ENCODE data around the gene KIF1B.
A peak's percentile ranks its signal among the peaks of the same experiment; 100 is the strongest.
"Not testable (repeated sequence)": the region's sequence is repeated elsewhere in the genome, so short reads cannot be mapped to it uniquely, and the experiment has no call there.

Gene KIF1B

GRCh38 chr1:10228528-10228927, 18.2 kb downstream of the KIF1B start:
- DNase-seq (ENCODE audit: low read depth): no peak
- H3K4me3 ChIP-seq (ENCODE audit: low read depth, low read length): no peak overlapping the region

DNA sequence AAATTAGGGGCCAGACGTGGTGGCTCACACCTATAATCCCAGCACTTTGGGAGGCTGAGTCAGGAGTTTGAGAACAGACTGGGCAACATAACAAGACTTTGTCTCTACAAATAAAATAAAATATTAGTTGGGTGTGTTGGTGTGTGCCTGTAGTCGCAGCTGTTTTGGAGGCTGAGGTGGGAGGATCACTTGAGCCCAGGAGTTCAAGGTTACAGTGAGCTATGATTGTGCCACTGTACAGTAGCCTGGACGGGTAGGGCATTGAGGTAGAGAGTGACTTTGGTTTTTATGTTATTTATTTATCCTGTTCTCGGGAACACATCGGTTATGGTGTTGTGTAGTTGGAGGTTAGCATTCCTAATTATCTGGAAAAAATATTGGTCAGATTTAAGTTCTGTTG, 19.5 kb downstream of the KIF1B start:
- DNase-seq (ENCODE audit: low read depth): no peak

DNA sequence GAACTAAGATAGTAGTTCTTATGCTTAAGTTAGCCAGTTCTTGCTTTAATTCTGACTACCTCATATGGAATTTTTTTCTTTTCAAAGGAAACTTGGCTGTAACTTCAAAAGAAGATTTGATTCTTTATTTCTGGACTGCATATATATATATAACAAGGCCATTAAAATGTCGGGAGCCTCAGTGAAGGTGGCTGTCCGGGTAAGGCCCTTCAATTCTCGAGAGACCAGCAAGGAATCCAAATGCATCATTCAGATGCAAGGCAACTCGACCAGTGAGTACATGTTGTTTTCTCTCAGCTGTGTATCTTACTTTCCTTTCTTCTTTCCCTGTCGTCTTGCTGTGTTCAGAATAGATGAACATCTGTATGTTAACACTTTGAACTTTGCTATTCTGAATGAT, 21.8 kb downstream of the KIF1B start:
- DNase-seq (ENCODE audit: low read depth): no peak
- H3K4me3 ChIP-seq (ENCODE audit: low read depth, low read length): no peak overlapping the region

More for the DNA sequence above, 19.5 kb downstream of the KIF1B start:
- H3K4me3 ChIP-seq (ENCODE audit: low read depth, low read length): no peak overlapping the region

- no peak for DNase-seq (ENCODE audit: low read depth)
- no peak overlapping the region for H3K4me3 ChIP-seq (ENCODE audit: low read depth, low read length)
Measured at GRCh38 chr1:10236405-10237156, 26.2 kb downstream of the KIF1B start.

GRCh38 chr1:10237157-10237539, 26.8 kb downstream of the KIF1B start:
- H3K4me3 ChIP-seq (ENCODE audit: low read depth, low read length): no peak overlapping the region
- no peak for DNase-seq (ENCODE audit: low read depth)

DNA sequence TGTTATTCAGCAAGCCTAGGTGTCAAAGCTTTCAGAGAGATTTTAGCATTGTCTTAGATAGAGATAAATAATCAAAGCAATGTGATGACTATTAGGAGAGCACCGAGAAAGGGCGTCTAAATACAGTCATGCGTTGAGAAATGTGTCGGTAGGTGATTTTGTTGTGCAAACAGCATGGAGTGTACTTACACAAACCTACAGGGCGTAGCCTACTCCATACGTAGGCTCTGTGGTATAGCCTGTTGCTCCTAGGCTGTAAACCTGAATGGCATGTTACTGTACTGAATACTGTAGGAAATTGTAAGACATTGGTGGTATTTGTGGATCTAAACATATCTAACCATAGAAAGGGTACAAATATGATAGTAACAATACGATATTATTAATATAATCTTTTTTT, 31.8 kb downstream of the KIF1B start:
- H3K4me3 ChIP-seq (ENCODE audit: low read depth, low read length): no peak overlapping the region

DNA sequence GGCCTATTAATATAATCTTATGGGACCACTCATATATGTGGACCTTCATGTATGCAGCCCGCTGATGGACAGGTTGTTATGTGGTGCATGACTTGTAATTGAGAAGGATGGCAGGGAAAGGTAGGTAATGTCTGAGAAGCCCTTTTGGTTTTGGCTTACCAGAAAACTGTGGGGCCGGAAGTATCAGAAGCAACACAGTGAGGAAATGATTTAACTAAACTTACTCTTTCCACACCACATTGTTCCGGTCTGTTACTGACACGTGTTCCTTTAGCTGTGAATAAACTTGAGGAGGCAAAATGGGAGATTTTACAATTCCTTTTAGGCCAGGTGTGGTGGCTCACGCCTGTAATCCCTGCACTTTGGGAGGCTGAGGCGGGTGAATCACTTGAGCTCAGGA, 32.4 kb downstream of the KIF1B start:
- H3K4me3 ChIP-seq (ENCODE audit: low read depth, low read length): no peak overlapping the region
- DNase-seq (ENCODE audit: low read depth): no peak

More for the DNA sequence above, 31.8 kb downstream of the KIF1B start:
- no peak for DNase-seq (ENCODE audit: low read depth)

- DNase-seq (ENCODE audit: low read depth): no peak
- H3K4me3 ChIP-seq (ENCODE audit: low read depth, low read length): no peak overlapping the region
Measured at GRCh38 chr1:10245674-10246073, 35.3 kb downstream of the KIF1B start.

GRCh38 chr1:10249808-10250457, 39.6 kb downstream of the KIF1B start:
- H3K4me3 ChIP-seq (ENCODE audit: low read depth, low read length): no peak overlapping the region
- DNase-seq (ENCODE audit: low read depth): no peak

DNA sequence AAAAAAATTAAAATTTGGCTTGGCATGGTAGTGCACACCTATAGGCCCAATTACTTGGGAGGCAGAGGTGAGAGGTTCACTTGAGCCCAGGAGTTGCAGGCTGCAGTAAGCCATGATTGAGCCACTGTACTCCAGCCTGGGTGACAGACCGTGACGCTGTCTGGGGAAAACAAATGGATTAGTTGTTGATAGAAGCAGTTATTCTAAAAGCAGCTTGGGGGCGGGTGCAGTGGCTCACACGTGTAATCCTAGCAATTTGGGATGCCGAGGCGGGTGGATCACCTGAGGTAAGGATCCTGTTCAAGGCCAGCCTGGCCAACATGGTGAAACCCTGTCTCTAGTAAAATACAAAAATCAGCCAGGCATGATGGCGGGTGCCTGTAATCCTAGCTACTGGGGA, 40.3 kb downstream of the KIF1B start:
- no peak overlapping the region for H3K4me3 ChIP-seq (ENCODE audit: low read depth, low read length)
- no peak for DNase-seq (ENCODE audit: low read depth)

- DNase-seq (ENCODE audit: low read depth); H3K4me3 ChIP-seq (ENCODE audit: low read depth, low read length): not testable (repeated sequence)
Measured at GRCh38 chr1:10251325-10252108, 41.1 kb downstream of the KIF1B start.

DNA sequence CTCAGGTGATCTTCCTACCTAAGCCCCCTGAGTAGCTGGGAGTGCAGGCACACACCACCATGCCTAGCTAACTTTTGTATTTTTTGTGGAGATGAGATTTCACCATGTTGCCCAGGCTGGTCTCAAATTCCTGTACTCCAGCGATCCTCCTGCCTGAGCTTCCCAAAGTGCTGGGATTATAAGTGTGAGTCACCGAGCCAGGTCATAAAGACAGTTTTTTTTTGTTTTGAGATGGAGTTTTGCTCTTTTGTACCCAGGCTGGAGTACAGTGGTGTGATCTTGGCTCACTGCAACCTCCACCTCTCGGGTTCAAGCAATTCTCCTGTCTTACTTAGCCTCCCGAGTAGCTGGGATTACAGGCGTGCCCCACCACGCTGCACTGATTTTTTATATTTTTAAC, 42.1 kb downstream of the KIF1B start:
- H3K4me3 ChIP-seq (ENCODE audit: low read depth, low read length): no peak overlapping the region
- no peak for DNase-seq (ENCODE audit: low read depth)

GRCh38 chr1:10253149-10253548, 42.8 kb downstream of the KIF1B start:
- DNase-seq (ENCODE audit: low read depth): no peak
- no peak overlapping the region for H3K4me3 ChIP-seq (ENCODE audit: low read depth, low read length)

- peak; percentile 64 for DNase-seq (ENCODE audit: low read depth)
- no peak overlapping the region for H3K4me3 ChIP-seq (ENCODE audit: low read depth, low read length)
Measured at GRCh38 chr1:10253755-10254154, 43.4 kb downstream of the KIF1B start.

GRCh38 chr1:10257851-10258250, 47.5 kb downstream of the KIF1B start:
- DNase-seq (ENCODE audit: low read depth): no peak
- no peak overlapping the region for H3K4me3 ChIP-seq (ENCODE audit: low read depth, low read length)

GRCh38 chr1:10259547-10259946, 49.2 kb downstream of the KIF1B start:
- not testable (repeated sequence) for H3K4me3 ChIP-seq (ENCODE audit: low read depth, low read length); DNase-seq (ENCODE audit: low read depth)

GRCh38 chr1:10263450-10264082, 53.2 kb downstream of the KIF1B start:
- no peak overlapping the region for H3K4me3 ChIP-seq (ENCODE audit: low read depth, low read length)
- DNase-seq (ENCODE audit: low read depth): no peak

- DNase-seq (ENCODE audit: low read depth): no peak
- no peak overlapping the region for H3K4me3 ChIP-seq (ENCODE audit: low read depth, low read length)
Measured at GRCh38 chr1:10265027-10265426, 54.7 kb downstream of the KIF1B start.

GRCh38 chr1:10265900-10266299, 55.5 kb downstream of the KIF1B start:
- H3K4me3 ChIP-seq (ENCODE audit: low read depth, low read length): no peak overlapping the region
- DNase-seq (ENCODE audit: low read depth): no peak

- DNase-seq (ENCODE audit: low read depth): no peak
- H3K4me3 ChIP-seq (ENCODE audit: low read depth, low read length): no peak overlapping the region
Measured at GRCh38 chr1:10267319-10267718, 56.9 kb downstream of the KIF1B start.

Data from skeletal muscle cell (primary cell).